Gastroesophageal sphincter (tissue), 4 donors: ENCODE measurements around the gene TTF2. TPM values are rescaled to one million over a fixed set of nuclear protein-coding genes. Genes with fewer than 3 reads are reported as not detected.
A peak's percentile ranks its signal among the peaks of the same experiment; 100 is the strongest.

Experiments
- ATAC-seq: fragments of 150-250 bp; one replicate; pipeline ENCODE4 v1.9.1; 2016; ENCODE audit warnings: mild to moderate bottlenecking, moderate library complexity
- H3K27ac ChIP-seq, 4 donors: fragments of 200-600 bp; sonication (generic) in 3 of 4; 1 replicate in 3 of 4; 2 replicates in 1 of 4; pipeline ENCODE4 v1.5.1; 2016 to 2019
- H3K27me3 ChIP-seq: fragments of 200-600 bp; sonication (generic); one replicate; pipeline ENCODE4 v1.5.1; 2019
- H3K36me3 ChIP-seq, 2 donors: fragments of 200-600 bp; sonication (generic); one replicate each; pipeline ENCODE4 v1.5.1; 2019; ENCODE audit warnings: control low read depth in 1 of 2
- H3K4me1 ChIP-seq, 3 donors: fragments of 200-600 bp; sonication (generic); 1 replicate in 2 of 3; 2 replicates in 1 of 3; pipeline ENCODE4 v1.5.1; 2016 to 2019; ENCODE audit warnings: control low read depth in 2 of 3
- H3K4me3 ChIP-seq, 2 donors: fragments of 200-600 bp; sonication (generic); one replicate each; pipeline ENCODE4 v1.5.1; 2019; ENCODE audit warnings: mild to moderate bottlenecking in 1 of 2, moderate library complexity in 1 of 2
- H3K9me3 ChIP-seq, 3 donors: fragments of 200-600 bp; sonication (generic); one replicate each; pipeline ENCODE4 v1.5.1; 2017 to 2019; ENCODE audit warnings: control low read depth in 2 of 3
- EP300 ChIP-seq: sonication (generic); formaldehyde crosslinking; IDR thresholded peaks from one replicate; pipeline ENCODE4 v1.6.1; 2017; ENCODE audit warnings: antibody characterized with exemption, mild to moderate bottlenecking
- POLR2A ChIP-seq, 2 donors: fragments of 450-650 bp; IDR thresholded peaks; one replicate each; pipeline ENCODE4 v1.6.1; 2017; ENCODE audit warnings: antibody characterized with exemption in 2 of 2, mild to moderate bottlenecking in 2 of 2, moderate library complexity in 1 of 2
- POLR2AphosphoS5 ChIP-seq: sonication (generic); formaldehyde crosslinking; IDR thresholded peaks from one replicate; pipeline ENCODE4 v1.6.1; 2017; ENCODE audit warnings: antibody characterized with exemption
- WGBS, 2 donors: methylation state at CpG; one replicate each; pipeline ENCODE4 v1.1.5; 2018; ENCODE audit warnings: low coverage in 1 of 2; 5-methylcytosine and 5-hydroxymethylcytosine counted together
- total RNA-seq, 4 donors: library from RNA; depleted of rRNA; stranded (reverse); fragments of >200 nt; gene quantifications; one replicate each; pipeline ENCODE4 v1.1.0, GENCODE V29; 2016
- TF ChIP-seq, protein P1 (sequence below), 4 experiments: fragments of 200-600 bp in 2 of 4; fragments of 450-650 bp in 2 of 4; sonication (generic) in 1 of 4; IDR thresholded peaks; one replicate each; pipeline ENCODE4 v1.5.1; 2017 to 2019; ENCODE audit warnings: antibody characterized with exemption in 4 of 4, mild to moderate bottlenecking in 2 of 4, moderate library complexity in 2 of 4

TTF2 gene
- 10 to 100 TPM in 2 of 4 donors, 1 to 10 TPM in 2; 5.6 to 21.1 (median 13.5) TPM for total RNA-seq

DNA sequence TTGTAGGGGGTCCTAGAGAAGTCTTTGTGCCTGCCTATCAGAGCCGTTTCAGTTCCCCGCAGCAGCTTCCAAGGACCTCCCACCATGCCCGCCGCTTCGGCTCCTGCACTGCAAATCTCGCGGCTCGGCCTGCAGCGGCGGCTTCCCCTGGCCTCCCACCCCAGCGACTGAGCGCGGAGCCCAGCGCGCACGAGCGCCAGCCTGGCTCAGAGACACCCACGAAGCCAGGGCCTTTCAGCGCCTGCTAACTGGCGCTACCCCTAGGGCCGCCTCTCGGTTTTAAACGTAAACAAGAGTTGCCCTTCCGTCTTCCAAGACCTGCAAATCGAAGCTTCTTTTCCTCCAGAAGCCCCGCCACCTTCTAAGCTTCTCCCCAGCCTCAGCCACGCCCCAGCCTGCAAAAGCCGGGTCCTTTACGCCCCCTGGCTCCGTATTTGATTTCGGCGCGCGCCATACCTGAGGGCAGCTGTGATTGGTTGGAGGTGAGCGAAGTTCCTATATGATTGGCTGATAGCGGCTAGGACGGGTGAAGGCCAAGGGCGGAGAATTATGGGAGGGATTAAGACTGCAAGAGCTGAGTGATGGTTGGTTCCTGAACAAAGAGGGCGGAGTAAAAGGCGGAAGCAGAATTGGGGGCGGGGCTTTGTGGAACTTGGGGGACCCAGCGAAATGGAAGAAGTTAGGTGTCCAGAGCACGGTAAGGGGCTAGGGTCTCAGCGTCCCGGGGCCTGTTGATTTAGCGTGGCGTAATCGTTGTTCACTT is at the start of gene TTF2:
TTF2 (plus strand) TSS at position 649 of the 763 bp plus-strand sequence; CDS start at position 670, 21 bp downstream.
- 0% methylated on average over 10 to 13 of the region's 48 CpGs for WGBS, 2 donors
- TF ChIP-seq EP300 (no peak), POLR2A (IDR thresholded peaks at IDR 0.05) (peak in 1 of 2 donors; percentile 14)
- TF ChIP-seq, protein P1, sequence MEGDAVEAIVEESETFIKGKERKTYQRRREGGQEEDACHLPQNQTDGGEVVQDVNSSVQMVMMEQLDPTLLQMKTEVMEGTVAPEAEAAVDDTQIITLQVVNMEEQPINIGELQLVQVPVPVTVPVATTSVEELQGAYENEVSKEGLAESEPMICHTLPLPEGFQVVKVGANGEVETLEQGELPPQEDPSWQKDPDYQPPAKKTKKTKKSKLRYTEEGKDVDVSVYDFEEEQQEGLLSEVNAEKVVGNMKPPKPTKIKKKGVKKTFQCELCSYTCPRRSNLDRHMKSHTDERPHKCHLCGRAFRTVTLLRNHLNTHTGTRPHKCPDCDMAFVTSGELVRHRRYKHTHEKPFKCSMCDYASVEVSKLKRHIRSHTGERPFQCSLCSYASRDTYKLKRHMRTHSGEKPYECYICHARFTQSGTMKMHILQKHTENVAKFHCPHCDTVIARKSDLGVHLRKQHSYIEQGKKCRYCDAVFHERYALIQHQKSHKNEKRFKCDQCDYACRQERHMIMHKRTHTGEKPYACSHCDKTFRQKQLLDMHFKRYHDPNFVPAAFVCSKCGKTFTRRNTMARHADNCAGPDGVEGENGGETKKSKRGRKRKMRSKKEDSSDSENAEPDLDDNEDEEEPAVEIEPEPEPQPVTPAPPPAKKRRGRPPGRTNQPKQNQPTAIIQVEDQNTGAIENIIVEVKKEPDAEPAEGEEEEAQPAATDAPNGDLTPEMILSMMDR (IDR thresholded peaks at IDR 0.05), result peak in 2 of 4 experiments; percentile 35 to 42
- H3K27ac ChIP-seq, result peak within 1 kb of the TSS; percentile 4 to 86 (median 66)
- peak; percentile 100 for ATAC-seq
- H3K4me3 ChIP-seq, result peak within 1 kb of the TSS; percentile 67 to 82
- H3K36me3 ChIP-seq, result no peaks in the 10 kb centered on the region
- peaks cover 0 to 20% (median 5%) of the 10 kb centered on the region in 3 donors for H3K4me1 ChIP-seq
- no peaks in the 10 kb centered on the region for H3K9me3 ChIP-seq
- H3K27me3 ChIP-seq, result no peaks in the 10 kb centered on the region

- no peak for ATAC-seq
These were observed 48.8 kb upstream of the TTF2 start for GRCh38 chr1:117011334-117011733.

GRCh38 chr1:117013309-117013858 is 46.7 kb upstream of the TTF2 start:
- no peak for TF ChIP-seq POLR2AphosphoS5
- TF ChIP-seq, protein P1 (IDR thresholded peaks at IDR 0.05), result no peak
- no peak for TF ChIP-seq POLR2A (IDR thresholded peaks at IDR 0.05)
- TF ChIP-seq EP300, result no peak
- ATAC-seq, result no peak
- Histone ChIP-seq H3K4me3 (no peak overlapping the region), H3K27ac (no peak overlapping the region), H3K36me3 (no peaks in the 10 kb centered on the region), H3K4me1 (no peaks in the 10 kb centered on the region), H3K27me3 (no peaks in the 10 kb centered on the region), H3K9me3 (no peaks in the 10 kb centered on the region)
- 93 to 100% methylated on average over 3 of the region's 5 CpGs for WGBS, 2 donors

More at GRCh38 chr1:117011334-117011733, 48.8 kb upstream of the TTF2 start:
- Histone ChIP-seq H3K4me1 (no peaks in the 10 kb centered on the region), H3K27ac (no peak overlapping the region), H3K27me3 (no peaks in the 10 kb centered on the region), H3K36me3 (no peaks in the 10 kb centered on the region), H3K4me3 (no peak overlapping the region), H3K9me3 (no peaks in the 10 kb centered on the region)
- TF ChIP-seq EP300, result no peak
- 96 to 100% methylated on average over 1 to 3 of the region's 3 CpGs for WGBS, 2 donors

- no peaks in the 10 kb centered on the region for H3K4me1 ChIP-seq
- no peak overlapping the region for H3K4me3 ChIP-seq
- H3K9me3 ChIP-seq, result no peaks in the 10 kb centered on the region
- WGBS, 2 donors, result 83 to 93% methylated on average over 5 of the region's 5 CpGs
- no peaks in the 10 kb centered on the region for H3K36me3 ChIP-seq
- TF ChIP-seq EP300, result no peak
- no peak for TF ChIP-seq POLR2AphosphoS5
- no peak for TF ChIP-seq POLR2A (IDR thresholded peaks at IDR 0.05)
- TF ChIP-seq, protein P1 (IDR thresholded peaks at IDR 0.05), result no peak
- no peak overlapping the region for H3K27ac ChIP-seq
- H3K27me3 ChIP-seq, result no peaks in the 10 kb centered on the region
- ATAC-seq, result no peak
These were observed 45.9 kb upstream of the TTF2 start for GRCh38 chr1:117014209-117014608.

GRCh38 chr1:117015724-117016123 is 44.4 kb upstream of the TTF2 start:
- Histone ChIP-seq H3K9me3 (no peaks in the 10 kb centered on the region), H3K27ac (no peak overlapping the region), H3K4me3 (no peak overlapping the region), H3K4me1 (no peaks in the 10 kb centered on the region), H3K36me3 (no peaks in the 10 kb centered on the region), H3K27me3 (no peaks in the 10 kb centered on the region)
- WGBS, 2 donors, result 84 to 100% methylated on average over 2 to 3 of the region's 3 CpGs
- no peak for ATAC-seq
- TF ChIP-seq EP300 (no peak), POLR2A (IDR thresholded peaks at IDR 0.05) (no peak), POLR2AphosphoS5 (no peak)
- TF ChIP-seq, protein P1 (IDR thresholded peaks at IDR 0.05), result no peak
